Glutamatergic neuron (in vitro differentiated cells): ENCODE data around the gene SETD5. TPM values are rescaled to one million over a fixed set of nuclear protein-coding genes. Genes with fewer than 3 reads are reported as not detected.
A peak's percentile ranks its signal among the peaks of the same experiment; 100 is the strongest.

Source experiments
- DNase-seq: peaks from one replicate; pipeline ENCODE4 v3.0.0; 2022
- H3K27ac Mint-ChIP-seq: one replicate; pipeline ENCODE4 v1.8.0; 2020; ENCODE audit warnings: mild to moderate bottlenecking, mixed read lengths, inconsistent platforms; ENCODE audit not compliant: unreplicated experiment
- H3K27me3 Mint-ChIP-seq: one replicate; pipeline ENCODE4 v1.8.0; 2020; ENCODE audit warnings: mild to moderate bottlenecking, moderate library complexity, mixed read lengths, inconsistent platforms; ENCODE audit not compliant: unreplicated experiment
- H3K36me3 Mint-ChIP-seq: one replicate; pipeline ENCODE4 v1.8.0; 2020; ENCODE audit warnings: mild to moderate bottlenecking, mixed read lengths, inconsistent platforms; ENCODE audit not compliant: unreplicated experiment
- H3K4me1 Mint-ChIP-seq: one replicate; pipeline ENCODE4 v1.8.0; 2020; ENCODE audit warnings: mild to moderate bottlenecking, low read depth, mixed read lengths, inconsistent platforms; ENCODE audit not compliant: unreplicated experiment
- H3K4me3 Mint-ChIP-seq: one replicate; pipeline ENCODE4 v1.8.0; 2020; ENCODE audit warnings: mild to moderate bottlenecking, mixed read lengths, inconsistent platforms; ENCODE audit not compliant: unreplicated experiment
- H3K9me3 Mint-ChIP-seq: one replicate; pipeline ENCODE4 v1.8.0; 2020; ENCODE audit warnings: mild to moderate bottlenecking, moderate library complexity, mixed read lengths, inconsistent platforms; ENCODE audit not compliant: unreplicated experiment
- total RNA-seq: library from RNA; stranded (reverse); fragmentation: NEBNext Ultra II Directional; extraction: Animal tissue kit (Norgen Biotek cat#: 25700); gene quantifications from one replicate; pipeline ENCODE4 v1.2.1, GENCODE V29; 2021; ENCODE audit not compliant: unreplicated experiment
- TF ChIP-seq, protein P1 (sequence below): fragments of 200-600 bp; sonication (generic); IDR thresholded peaks from one replicate; pipeline ENCODE4 v1.5.0; 2021; ENCODE audit not compliant: partially characterized antibody, unreplicated experiment

Gene SETD5
- total RNA-seq, 1 donor from 2014 or later = 337 TPM

DNA sequence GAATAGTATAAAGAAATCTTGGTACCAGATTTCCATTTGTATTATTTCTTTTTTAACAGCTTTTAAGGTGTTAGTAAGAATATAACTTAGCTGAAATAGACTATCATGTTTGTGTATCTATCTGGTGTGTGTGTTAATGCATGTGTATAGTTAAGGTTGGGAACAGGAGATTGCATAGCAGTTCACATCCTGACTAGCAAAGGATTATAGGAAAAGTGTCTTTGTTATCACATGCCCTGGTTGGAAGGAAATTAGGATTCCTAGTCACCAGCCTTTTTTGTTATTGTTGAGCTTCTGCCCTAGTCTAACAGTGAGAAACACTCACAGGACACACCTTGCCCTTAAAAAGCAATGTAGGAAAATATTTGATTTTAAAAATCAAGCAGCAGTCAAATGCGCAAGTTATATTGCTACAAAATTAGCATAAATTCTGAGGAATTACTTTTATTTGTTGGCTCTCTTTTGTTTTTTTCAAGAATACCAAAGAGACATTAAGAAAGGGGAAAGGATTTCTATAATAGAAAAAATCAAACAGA lies 58.2 kb downstream of the SETD5 start:
- Mint-ChIP-seq H3K9me3 (peaks cover 4% of the 10 kb centered on the region), H3K4me3 (no peak overlapping the region), H3K27me3 (no peaks in the 10 kb centered on the region), H3K4me1 (no peaks in the 10 kb centered on the region), H3K36me3 (no peaks in the 10 kb centered on the region), H3K27ac (no peak overlapping the region)
- TF ChIP-seq, protein P1, sequence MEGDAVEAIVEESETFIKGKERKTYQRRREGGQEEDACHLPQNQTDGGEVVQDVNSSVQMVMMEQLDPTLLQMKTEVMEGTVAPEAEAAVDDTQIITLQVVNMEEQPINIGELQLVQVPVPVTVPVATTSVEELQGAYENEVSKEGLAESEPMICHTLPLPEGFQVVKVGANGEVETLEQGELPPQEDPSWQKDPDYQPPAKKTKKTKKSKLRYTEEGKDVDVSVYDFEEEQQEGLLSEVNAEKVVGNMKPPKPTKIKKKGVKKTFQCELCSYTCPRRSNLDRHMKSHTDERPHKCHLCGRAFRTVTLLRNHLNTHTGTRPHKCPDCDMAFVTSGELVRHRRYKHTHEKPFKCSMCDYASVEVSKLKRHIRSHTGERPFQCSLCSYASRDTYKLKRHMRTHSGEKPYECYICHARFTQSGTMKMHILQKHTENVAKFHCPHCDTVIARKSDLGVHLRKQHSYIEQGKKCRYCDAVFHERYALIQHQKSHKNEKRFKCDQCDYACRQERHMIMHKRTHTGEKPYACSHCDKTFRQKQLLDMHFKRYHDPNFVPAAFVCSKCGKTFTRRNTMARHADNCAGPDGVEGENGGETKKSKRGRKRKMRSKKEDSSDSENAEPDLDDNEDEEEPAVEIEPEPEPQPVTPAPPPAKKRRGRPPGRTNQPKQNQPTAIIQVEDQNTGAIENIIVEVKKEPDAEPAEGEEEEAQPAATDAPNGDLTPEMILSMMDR = no peak
- DNase-seq = no peak

DNA sequence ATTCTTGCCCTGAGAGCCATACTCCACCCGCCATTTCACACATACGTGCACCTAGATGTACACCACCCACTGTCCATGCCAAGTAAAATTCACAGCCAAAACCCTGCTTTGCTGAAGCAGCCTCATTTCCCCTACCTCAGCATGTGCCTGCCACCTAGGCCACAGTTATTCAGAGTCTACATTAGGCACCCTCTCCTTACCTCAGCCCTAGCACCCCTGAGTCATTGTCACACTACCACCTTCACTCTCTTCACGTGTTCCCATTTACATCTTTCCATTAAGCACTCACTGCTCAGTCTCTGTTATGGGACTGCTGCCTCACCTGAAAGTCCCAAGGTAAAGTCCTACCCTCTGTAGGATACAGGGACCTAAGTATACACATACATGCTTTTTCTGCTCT lies 70.0 kb downstream of the SETD5 start:
- H3K9me3 Mint-ChIP-seq = peaks cover 3% of the 10 kb centered on the region
- no peaks in the 10 kb centered on the region for H3K36me3 Mint-ChIP-seq
- H3K27ac Mint-ChIP-seq = peak overlapping the region; percentile 46
- H3K27me3 Mint-ChIP-seq = peaks cover 6% of the 10 kb centered on the region
- TF ChIP-seq, protein P1 = no peak
- no peak for DNase-seq
- H3K4me3 Mint-ChIP-seq = no peak overlapping the region
- no peaks in the 10 kb centered on the region for H3K4me1 Mint-ChIP-seq

DNA sequence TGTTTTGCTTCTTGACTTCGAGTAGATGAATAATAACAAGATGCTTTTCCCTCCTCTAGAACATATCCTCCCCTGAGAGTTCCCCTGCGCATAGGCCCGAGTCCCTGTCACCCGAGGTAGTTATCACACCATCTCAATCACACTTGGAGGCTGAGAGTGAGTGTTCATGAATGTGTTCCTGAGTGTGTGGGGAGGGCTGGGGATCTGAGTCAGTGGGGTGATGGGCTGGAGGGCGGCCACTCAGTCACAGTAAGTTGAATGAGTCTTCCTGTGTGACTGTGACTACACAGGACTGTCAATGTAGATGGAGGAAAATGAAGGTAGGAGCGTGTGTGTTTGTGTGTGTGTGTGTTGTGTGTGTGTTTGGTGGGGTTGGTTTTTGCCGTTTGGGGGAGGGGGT lies 71.0 kb downstream of the SETD5 start:
- H3K4me3 Mint-ChIP-seq = no peak overlapping the region
- TF ChIP-seq, protein P1 = no peak
- no peaks in the 10 kb centered on the region for H3K36me3 Mint-ChIP-seq
- no peaks in the 10 kb centered on the region for H3K4me1 Mint-ChIP-seq
- DNase-seq = no peak
- peaks cover 2% of the 10 kb centered on the region for H3K9me3 Mint-ChIP-seq
- H3K27me3 Mint-ChIP-seq = peaks cover 6% of the 10 kb centered on the region
- H3K27ac Mint-ChIP-seq = no peak overlapping the region

DNA sequence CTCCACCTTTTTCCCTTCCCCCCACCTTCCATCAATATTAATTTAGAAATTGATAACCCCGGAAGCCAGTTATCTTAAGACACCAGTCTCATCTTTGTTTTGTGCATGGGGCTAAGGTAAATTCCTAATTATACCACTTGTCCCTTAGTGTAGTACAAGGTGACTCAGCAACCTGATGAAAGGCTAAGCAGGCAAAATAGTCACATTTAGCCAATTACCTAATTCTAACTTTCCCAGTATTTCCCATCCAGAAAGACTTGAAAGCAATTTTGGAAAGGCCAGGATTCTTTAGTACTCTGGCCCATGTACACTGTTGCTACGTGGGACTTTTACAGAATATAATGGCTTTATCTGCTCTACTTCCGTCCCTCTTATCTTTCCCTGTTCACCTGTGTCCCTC lies 72.6 kb downstream of the SETD5 start:
- TF ChIP-seq, protein P1 = no peak
- Mint-ChIP-seq H3K27ac (no peak overlapping the region), H3K4me3 (no peak overlapping the region), H3K9me3 (peaks cover 2% of the 10 kb centered on the region), H3K4me1 (no peaks in the 10 kb centered on the region), H3K36me3 (no peaks in the 10 kb centered on the region), H3K27me3 (peaks cover 4% of the 10 kb centered on the region)
- no peak for DNase-seq

DNA sequence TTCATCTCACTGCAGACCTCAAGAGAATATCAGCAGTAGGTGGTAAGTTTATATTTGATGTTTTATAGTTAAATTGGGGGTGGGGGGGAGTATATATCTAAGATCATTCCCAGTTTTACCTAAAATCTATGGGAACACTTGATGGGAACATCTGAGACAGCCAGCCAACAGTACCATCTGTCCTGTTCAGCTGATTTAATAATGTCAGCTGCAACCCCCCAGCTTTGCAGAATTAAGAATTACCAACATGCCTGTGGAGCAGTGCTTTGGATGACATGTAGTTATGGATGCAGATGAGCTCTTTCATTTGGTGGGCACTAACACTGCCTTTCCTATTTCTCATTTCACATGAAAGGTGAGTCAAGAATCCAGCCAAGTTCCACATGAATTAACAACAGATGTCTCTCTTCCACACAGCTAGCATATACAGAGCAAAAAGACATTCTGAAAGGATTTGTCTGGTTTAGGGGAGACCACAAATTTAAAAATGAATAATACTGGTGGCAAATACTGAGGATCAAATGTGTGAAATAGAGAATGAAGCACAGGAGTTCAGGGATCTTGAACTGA lies 76.2 kb downstream of the SETD5 start:
- Mint-ChIP-seq H3K36me3 (peaks cover 5% of the 10 kb centered on the region), H3K4me1 (no peaks in the 10 kb centered on the region), H3K4me3 (no peak overlapping the region), H3K27ac (no peak overlapping the region), H3K9me3 (peaks cover 3% of the 10 kb centered on the region), H3K27me3 (peaks cover 11% of the 10 kb centered on the region)
- no peak for DNase-seq
- TF ChIP-seq, protein P1 = no peak
